Ureter (tissue), 1 donor: Measurements from ENCODE around the gene FOXN1. TPM values are rescaled to one million over a fixed set of nuclear protein-coding genes. Genes with fewer than 3 reads are reported as not detected.
"Not testable (repeated sequence)": the region's sequence is repeated elsewhere in the genome, so short reads cannot be mapped to it uniquely, and the experiment has no call there.

Experiments used
- DNase-seq: peaks from one replicate; pipeline ENCODE4 v3.0.0-alpha.2; 2020; ENCODE audit warnings: low spot score
- total RNA-seq: library from RNA; stranded (reverse); gene quantifications from one replicate; pipeline ENCODE4 v1.2.4, GENCODE V29; 2023
- donor health status: DM: yes; HTN: yes; CAD: no.

Gene FOXN1
- total RNA-seq, 1 donor from 2014 or later = 1.5 TPM

DNA sequence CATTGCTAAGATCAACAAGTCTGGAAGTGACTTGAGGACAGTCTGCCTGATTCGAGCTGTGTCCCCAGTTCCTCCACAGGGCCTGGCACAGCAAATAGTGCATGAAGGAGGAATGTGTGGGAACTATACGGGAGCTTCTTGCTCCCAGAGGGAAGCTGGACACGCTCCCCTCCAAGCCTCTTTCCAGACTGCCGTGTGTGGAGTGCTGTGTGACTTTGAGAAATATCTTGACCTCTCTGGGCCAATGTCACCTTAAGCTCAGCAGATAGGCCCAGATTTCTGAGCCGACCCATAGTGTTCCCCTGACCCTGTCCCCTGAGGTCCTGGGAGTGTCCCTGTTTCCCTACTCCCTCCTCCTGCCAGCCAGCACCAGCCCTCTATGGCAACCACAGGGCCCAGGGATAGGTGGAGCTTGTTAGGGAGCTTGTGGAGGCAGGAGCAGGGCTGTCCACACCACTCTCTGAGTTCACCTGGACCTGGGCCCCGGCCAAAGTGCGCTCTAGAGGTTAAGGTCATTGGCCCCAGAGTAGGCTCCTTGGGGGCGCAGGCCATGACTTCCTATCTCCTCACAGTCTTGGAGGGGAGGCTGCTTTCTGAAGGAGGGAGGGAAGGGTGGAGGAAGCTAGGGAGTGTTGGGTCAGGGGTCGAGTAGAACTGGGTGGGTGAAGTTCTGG is 6.3 kb upstream of the FOXN1 start:
- DNase-seq = no peak

DNA sequence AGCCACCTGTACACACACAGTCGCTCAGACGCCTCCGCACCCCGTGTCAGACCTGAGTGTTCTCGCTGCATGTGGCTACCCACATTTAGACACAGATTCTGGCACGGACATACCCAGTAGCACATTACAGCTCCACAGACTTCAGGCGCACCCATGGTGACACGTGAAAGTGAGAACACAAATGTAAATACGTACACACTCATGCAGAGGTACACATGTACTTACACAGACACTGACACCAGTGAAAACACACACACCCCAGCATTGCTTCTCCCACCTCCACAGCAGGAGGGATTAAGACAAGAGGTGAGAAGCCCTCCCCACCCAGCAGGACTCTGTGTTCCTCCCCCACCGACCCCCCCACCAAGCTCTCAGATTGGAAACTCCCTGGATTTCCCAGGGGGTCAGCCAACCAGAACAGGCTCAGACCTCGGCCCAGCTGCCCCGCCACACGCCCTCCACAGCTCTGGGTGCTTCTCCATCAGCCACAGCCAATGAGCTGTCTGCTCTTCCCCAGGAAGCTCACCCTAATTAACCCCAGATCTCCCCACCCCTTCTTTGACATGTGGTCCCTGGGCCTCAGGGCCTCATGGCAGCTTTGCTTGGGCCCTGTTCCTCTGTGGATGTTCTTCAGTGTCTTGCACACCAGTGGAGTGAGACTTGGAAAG is 5.3 kb upstream of the FOXN1 start:
- DNase-seq = no peak

DNA sequence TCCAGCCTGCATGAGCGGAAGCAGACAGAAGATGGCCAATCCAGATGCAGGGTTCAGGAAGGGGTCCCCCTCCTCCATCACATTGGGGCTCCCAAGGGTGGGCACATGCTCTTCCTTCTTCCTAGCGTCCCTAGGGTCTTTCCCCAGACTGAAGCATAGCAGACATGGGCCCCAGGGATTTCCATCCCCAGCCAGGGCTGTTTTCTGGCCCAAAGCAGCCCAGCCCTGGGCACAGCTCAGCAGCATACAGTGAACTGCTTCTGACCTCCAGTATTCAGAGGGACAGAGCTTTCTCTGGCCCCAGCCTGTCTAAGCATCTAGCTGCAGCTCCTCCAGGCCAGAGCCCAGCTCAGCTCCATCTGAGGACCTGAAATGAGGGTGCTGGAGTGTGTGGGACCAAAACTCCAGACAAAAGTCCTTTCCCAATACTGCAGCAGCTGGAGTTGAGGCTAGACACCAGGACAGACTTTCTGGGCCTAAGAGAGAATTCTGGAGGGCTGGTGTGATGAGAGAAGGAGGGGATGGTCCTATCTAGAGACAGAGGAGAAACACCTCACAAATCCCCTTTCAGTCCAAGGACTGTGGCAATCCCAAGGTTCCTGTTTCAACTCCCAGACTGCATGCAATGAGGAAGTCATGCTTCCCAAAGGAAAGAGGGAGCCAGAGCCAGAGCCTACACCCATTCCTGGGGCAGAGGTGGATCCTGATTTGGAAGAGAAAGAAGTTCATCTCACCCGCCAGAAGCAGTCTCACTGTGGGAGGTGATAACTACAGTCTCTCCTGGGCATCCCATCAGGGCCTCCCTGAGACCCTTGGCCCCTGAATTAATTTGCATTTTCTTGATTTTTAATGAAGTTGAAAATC is 4.5 kb upstream of the FOXN1 start:
- no peak for DNase-seq

DNA sequence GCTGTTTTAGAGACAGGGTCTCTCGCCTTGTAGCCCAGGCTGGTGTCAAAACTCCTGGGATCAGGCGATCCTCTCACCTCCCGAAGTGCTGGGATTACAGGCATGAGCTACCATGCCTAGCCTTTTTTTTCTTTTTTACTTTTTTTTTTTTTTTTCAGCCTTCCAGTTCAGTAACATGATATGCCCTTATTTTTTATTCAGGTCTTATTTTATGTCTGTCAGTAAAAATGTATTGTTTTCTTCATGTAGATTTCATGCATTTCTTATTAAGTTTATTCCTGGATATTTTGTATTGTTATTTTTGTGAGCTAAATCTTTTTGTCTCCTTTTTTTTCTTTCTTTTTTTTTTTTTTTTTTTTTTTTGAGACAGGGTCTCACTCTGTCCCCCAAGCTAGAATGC is 2.7 kb upstream of the FOXN1 start:
- no peak for DNase-seq

DNA sequence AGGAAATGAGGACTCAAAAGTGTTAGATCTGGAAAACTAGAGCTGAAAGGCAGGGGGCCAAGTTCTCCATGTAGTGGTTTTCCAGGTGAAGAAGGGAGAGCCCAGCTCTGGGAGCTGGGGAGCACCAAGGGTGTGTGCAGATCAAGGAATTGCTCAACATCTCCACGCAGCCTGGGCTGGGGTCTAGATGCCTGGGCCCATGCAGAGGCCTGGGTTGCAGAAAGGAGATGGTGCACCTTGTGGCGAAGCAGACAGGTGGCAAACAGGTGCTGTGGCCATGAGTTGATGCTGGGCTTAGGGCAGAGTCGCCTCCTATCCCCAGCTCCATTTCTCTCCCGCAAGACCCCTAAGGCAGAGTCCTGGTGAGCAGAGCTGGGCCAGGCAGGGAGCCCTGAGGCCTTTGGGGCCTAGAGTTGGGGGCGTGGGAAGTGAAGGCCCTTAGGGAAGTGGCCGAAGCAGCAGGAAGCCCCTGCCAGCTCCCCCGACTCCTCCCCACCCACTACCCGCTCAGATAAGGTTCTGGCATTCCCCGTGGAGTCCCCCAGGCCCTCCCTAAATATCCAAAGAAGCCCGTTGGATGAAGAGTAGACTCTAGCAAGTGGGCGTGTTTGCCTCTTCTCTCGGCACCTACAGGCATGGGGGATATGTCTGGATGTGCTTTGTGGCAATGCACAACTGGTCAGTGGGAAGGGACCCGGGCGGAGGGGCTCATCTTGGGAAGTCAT is 777 bp downstream of the FOXN1 start:
- no peak for DNase-seq

DNA sequence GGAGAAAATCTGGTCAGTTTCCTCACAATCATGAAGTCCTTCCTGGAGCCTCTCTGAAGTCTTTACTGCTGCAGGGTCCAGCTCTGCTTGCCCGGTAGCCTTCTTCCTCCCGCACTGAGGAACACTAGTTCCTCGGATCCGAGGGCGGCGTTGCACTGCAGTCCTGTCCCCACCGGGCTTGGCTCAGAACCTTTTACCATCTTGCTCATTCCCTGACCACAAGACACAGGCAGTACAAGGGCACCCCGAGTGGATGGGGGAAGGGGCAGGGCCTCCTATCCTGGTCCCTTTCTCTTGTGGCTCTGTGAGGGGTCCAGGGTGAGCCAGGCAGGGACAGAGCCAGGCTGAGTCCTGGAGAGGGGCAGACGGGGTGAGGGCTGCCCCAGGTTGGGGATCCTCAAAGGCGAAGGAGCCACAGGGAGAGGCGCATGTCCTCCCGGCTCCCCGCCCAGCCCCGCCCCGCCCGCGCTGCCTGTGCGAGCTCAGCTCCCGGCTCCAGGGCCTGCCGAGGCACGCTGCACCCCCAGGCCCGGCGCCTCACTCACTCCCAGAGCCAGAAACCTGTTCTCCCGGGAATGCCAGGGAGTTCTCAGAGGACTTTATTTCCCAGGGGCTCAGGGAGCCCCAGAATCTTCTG is 1.5 kb downstream of the FOXN1 start:
- DNase-seq = no peak

DNA sequence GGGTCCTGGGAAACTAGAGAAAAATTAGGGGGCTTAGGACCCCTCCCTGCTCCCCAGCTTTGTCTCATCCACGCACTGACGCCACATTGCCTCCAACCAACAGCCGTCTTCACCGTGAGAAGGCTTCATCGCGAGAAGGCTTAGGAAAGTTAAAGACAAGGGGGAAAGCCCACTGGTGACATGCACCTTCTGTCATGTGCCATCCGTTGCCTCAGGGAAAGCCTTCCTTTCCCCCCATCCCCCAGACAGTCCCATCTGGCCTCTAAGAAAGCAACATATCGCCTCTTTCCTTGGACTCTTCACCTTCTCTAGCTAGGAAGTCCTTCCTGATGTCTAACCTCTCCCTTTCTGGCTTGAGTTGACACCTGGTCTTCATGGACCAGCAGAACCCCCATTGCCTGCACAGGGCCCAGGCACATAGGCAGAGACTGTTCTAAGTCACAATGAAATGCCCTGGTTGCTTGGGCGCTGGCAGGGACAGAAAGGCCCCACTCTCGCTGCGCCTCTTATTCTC is 2.1 kb downstream of the FOXN1 start:
- DNase-seq = no peak

DNA sequence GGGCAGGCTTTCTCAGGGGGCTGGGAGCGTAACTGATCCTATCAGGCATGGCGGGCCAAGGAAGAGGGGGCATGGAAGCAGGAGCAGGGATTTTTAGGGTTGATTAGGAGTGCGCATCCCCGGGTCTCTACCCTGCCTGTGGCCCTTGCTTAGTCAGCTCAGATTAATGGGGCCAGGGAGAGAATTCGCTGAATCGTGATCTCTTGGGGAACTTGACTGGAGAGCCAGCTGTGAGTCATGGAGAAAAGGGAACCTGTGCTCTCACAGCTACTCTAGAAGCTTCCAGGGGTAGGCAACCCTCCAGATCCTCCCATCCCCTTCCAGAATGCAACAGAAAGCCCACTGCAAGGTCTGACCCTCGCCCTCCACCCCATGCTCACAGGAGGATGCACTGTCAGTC is 3.6 kb downstream of the FOXN1 start:
- no peak for DNase-seq

DNA sequence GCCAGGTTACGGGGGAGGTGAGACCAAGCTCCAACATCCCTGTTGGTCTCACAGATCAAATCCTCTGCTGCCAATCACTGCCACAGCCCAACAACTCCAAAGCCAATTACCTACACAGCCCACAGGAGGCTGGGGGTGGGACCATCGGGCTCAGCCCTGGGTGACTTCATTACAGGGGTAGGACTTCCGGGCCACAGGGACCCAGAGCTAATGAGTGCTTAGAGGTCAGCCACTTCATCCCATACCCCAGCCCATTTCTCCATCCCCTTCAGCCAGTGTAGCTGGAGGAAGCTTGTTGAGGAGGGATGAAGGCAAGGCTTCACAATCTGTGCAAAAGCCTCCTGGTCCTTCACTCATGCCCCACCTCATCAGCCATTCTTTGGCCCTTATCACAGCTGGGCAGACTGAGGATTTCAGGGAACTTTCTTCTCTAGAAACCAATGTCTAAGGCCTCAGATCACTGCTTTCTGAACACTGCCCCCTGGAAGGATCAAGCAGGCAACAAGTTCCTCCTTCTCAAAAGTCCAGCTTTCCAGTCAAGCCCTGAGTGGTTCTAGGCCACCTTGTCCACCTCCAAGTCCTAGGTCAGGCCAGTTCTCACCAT is 5.8 kb downstream of the FOXN1 start:
- no peak for DNase-seq

DNA sequence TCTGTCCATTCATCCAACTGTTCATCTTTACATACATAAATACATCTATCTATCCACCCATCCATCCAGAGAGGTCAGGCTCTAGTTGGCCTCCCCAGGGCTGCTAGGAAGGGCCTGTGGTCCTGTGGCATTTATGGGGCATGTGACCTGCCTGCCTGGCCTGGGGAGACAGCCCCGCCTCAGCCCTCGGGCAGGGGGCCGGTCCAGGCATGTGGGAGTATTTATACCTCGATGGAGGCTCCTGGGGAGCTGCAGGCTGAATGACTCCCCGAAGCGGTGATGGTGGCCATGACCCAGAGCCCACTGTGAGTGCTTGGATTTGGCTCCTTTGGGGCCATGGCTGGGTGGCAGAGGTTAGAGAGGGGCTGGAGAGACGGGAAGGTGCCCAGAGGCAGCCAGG is 7.3 kb downstream of the FOXN1 start:
- DNase-seq = no peak

DNA sequence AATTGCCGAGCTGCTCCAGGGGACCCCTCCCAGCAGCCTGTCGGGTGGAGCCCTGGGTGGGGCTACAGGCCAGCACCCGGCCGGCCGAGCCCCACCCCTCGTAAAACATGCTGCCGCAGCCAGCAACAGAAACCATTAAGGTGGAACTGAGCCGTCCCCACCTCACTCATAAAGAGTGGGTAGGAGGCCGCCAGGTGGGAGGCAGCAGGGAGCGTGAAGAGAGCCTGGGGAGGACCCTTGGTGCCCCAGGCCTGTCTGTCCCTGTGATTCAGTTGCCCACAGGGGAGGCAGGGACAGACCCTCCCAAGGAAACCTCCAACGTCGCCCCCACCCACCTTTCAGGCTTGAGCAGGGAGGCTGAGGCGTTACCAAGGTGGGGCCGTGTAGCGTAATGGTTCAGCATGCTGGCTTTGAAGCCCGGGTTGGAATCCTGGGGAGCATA is 8.4 kb downstream of the FOXN1 start:
- no peak for DNase-seq

DNA sequence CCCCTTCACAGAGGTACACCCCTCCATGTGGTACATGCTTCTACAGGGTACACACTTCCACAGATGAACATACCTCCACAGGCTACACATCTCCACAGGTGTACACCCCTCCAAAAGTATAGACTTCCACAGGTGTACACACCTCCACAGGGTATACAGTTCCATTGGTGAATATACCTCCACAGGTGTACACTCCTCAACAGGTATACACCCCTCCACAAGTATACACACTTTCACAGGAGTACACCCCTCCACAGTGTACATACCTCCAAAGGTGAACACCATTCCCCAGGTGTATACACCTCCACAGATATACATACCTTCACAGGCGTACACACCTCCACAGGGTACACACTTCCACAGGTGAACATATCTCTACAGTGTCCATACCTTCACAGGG is 9.4 kb downstream of the FOXN1 start:
- DNase-seq = no peak

DNA sequence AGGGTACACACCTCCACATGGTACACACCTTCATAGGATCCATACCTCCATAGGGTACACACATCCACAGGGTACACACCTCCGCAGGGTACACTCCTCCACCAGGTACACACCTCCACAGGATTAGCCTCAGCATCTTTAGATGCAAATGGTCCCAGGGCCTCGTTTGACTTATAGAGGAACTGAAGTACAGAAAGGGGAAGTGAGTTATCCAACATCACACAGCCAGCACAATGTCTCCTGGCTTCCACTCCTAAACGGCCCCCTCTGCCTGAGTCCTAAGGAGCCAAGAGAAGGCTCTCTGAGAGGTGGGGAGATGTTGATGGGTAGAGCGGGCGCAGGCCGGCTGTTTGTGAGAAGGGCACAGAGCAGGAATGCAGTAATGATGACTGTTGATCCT is 12.0 kb downstream of the FOXN1 start:
- no peak for DNase-seq

DNA sequence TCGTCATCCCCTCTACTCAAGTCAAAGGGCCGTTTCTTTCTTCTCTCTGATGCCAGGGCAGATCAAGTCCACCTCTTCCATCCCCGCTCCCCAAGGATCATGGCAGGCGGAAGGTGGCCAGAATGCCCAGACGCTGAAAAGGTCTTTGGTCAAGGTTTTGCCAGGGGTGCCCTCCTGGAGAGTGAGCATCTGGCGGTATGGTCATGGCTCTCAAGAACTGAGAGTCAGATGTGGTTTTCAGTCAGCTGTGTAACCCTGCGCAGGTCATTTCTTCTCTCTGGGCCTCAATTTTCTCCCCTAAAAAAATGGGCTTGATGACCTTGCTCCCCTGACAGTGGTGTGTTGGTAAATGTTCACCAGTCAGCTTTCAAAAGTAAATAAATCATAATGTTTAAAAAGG is 12.4 kb downstream of the FOXN1 start:
- no peak for DNase-seq

DNA sequence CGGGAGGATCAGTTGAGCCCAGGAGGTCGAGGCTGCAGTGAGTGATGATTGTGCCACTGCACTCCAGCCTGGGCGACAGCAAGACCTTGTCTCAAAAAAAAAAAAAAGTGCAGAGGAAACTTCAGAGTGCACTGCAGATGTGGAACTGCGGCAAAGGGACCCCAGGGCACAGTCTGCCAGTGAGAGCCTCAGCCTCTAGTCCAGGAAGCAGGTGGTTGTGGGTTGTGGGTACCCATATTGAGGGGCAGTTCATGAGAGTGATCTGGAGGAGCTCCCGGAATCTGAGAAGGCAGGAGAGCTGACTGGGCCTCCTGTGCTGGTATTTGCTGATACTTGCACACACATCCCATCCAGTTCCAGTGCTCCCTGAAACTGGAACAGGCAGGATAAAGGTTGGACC is 13.1 kb downstream of the FOXN1 start:
- no peak for DNase-seq

DNA sequence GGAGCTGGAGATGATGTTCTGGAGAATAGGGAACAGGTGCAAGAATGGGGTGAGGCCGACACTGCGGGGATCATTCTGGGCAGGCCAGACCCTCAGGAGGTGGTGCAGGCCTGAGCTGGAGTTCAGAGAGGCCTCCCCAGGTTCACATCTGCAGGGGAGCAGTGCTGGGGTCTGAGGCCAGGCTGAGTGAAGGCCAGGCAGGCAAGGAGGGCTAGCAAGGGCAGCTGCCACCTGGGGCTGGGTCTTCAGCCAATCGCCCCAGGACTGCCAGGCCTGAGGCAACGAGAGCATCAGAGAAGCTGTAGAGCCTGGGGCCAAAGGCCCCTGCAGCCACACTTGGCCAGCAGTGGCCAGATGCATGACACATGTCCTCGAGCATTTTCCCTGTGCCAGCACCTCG is 14.5 kb downstream of the FOXN1 start:
- DNase-seq = no peak

DNA sequence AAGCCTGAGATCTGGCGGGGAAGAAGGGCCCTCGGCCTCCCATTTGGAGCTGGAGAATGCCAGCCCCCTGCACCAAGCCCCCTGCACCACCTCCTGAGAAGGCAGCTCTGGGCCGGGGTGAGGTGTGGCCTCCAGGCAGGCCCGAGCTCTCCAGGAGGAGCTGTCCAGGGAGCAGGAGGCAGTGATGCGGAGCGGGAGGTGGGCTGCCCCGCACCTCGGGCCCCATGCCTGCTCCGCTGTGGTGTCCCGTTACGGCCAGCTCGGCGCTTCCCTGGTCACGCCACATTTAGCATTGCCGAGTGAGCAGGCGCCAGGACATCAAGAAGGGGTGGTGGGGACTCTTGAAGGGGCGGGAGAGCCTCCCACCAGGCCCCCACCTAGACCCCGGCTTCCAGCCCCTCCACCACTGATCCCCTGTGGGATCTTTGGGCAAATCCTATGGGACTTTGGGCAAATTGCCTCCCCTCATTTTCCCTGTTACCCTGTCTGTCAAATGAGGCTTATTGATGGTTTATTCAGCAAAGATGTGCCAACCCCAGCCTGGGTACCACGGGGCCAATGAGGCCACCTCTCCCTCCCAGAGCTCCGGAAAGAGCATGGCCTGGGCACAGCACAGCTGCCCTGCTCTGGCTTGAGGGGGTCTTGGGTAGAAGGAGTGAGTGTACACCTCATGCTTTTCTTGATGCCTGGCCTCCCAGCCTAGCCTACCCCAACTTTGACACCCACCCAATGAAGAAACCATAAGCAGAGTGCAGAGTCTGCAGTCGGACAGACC is 15.3 kb downstream of the FOXN1 start:
- no peak for DNase-seq

DNA sequence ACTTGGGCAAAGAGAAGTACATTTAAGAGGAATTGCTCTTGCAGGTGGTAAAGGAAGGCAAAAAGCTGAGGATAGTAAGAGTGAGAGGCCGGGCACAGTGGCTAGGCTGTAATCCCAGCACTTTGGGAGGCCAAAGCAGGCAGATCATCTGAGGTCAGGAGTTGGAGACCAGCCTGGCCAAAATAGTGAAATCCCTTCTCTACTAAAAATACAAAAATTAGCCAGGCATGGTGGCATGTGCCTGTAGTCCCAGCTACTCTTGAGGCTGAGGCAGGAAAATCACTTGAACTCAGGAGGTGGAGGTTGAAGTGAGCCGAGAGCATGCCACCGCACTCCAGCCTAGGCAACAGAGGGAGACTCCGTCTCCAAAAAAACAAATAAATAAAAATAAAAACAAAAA is 16.1 kb downstream of the FOXN1 start:
- not testable (repeated sequence) for DNase-seq

DNA sequence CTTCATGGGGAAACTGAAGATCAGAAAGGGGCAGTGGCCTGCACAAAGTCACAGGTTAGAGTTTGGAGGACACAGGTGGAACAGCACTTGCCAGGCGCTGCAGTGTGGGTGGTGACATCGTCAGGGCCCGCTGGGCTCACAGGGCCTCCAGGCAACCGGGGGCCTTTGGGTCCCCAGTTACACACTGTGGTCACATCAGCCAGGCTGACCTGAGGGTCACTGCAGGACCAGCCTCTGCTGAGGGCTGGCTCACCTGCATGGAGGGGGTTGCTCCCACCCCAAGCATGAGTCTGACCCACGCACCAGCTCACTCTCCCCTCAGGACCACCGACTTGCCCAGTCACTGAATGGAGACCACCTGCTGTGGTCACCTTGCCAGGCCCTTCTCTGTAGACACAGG is 17.0 kb downstream of the FOXN1 start:
- DNase-seq = no peak

DNA sequence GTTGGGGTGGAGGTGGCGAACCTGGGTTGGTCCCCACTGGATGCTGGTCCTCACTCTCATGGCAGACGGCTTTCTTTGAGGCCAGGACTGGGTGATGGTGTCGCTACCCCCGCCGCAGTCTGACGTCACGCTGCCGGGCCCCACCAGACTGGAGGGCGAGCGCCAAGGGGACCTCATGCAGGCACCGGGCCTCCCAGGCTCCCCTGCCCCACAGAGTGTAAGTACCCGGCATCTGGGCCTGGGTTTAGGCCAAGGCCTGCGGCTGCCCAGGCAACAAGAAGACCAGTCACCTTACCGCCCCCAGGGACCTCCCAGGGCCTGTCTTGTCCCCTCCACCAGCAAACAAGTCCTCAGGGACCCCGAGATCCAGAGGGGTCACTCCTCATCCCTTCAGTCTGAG is 17.7 kb downstream of the FOXN1 start:
- no peak for DNase-seq
